ENCODE measurements around the gene PAPPA2.

DNA sequence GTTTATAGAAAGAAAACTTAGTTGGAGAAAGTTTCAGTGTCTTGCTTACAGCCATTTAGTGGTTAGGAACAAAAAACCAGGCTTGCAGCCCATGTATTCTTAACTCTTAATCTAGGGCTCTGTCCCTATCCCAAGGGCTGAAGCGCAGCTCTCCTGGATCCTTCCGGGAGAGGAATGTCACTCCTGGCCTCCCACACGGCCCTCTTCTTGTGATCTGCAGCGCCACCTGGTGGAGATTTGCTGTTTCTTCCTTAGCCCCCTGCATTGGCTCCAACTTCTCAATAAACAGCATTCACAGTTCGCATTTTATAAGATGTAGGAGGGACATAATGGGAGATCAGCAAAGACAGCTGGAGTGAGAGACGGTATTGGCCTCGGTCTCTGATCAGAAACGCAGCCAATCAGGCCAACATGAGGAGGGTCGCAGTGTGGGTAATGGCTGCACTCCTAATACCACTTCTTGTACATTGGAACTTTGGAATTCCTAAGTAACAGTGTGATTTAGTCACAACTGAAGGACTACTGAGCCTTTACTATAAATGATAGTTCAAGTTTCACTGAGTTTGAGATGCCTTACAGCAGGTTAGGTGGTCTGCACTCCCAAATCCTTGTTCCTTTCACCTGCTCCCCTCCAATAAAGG lies 418.1 kb downstream of the PAPPA2 start:
- TF ChIP-seq, protein P1, sequence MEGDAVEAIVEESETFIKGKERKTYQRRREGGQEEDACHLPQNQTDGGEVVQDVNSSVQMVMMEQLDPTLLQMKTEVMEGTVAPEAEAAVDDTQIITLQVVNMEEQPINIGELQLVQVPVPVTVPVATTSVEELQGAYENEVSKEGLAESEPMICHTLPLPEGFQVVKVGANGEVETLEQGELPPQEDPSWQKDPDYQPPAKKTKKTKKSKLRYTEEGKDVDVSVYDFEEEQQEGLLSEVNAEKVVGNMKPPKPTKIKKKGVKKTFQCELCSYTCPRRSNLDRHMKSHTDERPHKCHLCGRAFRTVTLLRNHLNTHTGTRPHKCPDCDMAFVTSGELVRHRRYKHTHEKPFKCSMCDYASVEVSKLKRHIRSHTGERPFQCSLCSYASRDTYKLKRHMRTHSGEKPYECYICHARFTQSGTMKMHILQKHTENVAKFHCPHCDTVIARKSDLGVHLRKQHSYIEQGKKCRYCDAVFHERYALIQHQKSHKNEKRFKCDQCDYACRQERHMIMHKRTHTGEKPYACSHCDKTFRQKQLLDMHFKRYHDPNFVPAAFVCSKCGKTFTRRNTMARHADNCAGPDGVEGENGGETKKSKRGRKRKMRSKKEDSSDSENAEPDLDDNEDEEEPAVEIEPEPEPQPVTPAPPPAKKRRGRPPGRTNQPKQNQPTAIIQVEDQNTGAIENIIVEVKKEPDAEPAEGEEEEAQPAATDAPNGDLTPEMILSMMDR (IDR thresholded peaks at IDR 0.05) = peak; percentile 45 to 82
- TF ChIP-seq EP300 (IDR thresholded peaks at IDR 0.05) (no peak), POLR2AphosphoS5 (IDR thresholded peaks at IDR 0.05) (no peak)
